Fibroblast of peridontal ligament (primary cell): ENCODE measurements around the gene ACAA2.

Experiments used
- DNase-seq: peaks from one replicate; pipeline ENCODE4 v3.0.0-alpha.2; 2010; ENCODE audit errors: extremely low read depth

The ACAA2 gene, protein sequence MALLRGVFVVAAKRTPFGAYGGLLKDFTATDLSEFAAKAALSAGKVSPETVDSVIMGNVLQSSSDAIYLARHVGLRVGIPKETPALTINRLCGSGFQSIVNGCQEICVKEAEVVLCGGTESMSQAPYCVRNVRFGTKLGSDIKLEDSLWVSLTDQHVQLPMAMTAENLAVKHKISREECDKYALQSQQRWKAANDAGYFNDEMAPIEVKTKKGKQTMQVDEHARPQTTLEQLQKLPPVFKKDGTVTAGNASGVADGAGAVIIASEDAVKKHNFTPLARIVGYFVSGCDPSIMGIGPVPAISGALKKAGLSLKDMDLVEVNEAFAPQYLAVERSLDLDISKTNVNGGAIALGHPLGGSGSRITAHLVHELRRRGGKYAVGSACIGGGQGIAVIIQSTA

DNA sequence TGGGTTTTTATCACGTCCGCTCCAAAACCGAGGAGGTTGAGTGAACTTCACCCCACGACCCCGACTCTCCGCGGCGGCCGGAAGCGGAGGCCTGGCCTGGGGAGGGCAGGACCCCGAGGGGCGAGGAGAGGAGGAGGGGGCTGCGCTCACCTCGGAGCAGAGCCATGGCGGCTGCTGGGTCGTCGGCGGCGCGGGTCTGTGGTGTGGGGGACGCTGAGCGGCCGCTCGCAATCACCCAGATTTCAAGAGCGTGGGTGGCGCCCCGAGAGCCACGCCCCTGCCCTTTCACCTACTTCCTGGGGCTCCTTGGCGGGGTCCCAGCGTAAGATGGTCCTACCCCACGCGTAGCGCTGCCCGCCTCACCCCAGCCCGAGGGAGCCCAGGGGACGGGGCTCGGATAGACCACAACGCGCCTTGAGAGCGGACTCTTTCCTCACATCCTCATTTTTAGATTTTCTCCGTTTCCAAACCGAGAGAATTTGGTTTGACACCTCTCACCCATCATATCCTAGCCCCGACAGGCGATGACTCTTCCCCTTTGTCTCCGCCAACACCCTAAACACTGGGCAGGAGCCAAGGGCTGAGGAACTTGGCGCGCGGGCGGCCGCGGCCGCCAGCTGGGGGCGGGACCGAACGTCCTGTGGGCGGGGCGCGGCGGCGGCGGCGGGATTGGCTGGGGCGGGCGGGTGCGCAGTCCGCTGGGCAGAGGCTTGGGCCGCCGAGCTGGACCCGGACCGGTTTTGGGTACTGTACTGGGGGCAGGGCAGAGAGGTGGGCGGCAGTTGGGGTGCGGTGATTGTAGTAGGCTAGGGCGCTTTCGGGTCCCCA, at the start of gene ACAA2:
Gene ACAA2, minus strand, starts transcription at position 215 of the 828 bp plus-strand sequence. Its CDS starts 49 bp downstream, at position 166.
- DNase-seq, result peak; percentile 88

DNA sequence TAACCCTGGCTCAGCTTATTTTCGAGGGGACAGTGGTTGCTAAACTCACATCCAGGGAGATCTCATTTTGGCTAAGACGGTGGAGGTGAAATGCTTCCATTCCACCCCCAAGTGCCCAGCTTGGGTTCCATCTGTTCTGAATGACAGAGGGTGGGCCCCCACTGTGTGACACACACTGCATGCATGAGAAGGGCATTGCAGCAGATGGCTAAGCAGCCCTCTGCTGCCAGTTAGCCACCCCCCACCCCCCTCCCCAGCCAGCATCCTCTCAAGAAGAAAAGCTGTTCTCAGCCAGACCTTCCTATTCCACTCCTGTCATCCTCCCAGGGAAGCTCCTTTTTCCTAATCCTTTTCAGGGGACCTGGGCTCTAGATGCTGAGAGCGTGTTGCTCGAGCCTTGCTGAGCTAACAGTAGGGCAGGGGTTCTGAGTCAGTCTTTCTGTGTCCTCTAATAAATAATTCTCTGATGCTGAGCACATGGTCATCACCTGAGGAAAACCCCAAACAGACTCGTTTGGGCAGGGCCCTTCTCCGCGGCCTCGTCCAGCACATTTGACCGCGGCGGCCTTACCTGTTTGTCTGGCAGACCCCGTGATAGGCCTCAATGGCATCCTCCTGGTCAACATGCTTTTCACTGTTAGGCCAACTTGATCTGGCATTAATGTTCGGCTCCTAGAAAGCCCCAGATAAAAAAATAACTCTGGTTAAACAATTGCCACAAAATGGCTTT, 49.5 kb upstream of the ACAA2 start:
- no peak for DNase-seq

DNA sequence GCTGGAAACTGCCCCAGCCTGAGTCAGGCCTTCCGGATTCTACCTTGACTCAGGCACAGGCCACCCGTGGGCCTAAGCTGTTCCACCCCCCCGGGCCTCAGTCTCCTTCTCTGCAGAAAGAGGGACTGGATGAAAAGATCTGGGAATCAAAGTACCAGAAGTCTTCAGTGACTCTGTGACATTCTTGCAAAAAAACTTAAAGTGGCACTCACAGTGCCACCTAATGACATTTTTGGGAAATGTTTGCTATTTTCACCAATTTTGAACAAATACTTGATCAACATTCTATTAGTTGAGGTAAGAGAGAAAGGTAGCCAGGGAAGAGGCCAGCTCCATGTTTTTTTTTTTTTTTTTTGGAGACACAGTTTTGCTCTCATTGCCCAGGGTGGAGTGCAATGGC, 48.3 kb upstream of the ACAA2 start:
- peak; percentile 12 for DNase-seq

DNA sequence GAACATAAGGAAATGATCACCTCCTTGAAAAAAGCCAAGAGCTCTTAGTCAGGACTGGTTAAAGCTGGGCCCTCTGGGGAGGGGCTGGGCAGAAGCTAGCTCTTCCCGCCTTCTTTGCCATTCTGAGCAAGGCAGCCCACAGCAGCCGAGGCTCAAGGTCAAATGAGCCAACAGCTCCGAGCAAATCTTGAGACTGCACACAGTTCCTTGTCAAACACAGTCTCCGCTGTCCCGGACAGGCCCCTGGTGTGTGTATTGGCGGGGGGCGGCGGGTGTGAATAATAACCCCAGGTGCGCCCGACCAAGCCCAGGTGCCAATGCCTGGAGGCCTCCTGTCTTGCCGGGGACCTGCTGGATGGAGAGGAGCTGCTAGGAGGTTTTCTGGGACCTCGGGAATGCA, 46.4 kb upstream of the ACAA2 start:
- peak; percentile 24 for DNase-seq

DNA sequence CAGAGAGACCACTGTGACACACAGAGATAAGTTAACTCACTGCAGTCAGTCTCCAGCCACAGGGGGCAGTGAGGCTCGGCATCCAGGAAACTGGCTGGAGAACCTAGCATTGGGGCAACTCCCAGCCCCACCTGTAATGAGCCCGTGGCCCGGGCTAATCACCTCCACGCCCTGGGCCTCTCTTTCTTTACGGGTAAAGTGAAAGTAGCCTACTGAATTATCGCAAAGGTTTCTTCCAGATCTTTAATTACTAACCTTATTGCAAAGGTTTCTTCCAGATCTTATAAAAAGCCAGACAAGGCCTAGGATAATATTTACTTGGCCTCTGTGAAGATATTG, 45.7 kb upstream of the ACAA2 start:
- DNase-seq, result no peak

DNA sequence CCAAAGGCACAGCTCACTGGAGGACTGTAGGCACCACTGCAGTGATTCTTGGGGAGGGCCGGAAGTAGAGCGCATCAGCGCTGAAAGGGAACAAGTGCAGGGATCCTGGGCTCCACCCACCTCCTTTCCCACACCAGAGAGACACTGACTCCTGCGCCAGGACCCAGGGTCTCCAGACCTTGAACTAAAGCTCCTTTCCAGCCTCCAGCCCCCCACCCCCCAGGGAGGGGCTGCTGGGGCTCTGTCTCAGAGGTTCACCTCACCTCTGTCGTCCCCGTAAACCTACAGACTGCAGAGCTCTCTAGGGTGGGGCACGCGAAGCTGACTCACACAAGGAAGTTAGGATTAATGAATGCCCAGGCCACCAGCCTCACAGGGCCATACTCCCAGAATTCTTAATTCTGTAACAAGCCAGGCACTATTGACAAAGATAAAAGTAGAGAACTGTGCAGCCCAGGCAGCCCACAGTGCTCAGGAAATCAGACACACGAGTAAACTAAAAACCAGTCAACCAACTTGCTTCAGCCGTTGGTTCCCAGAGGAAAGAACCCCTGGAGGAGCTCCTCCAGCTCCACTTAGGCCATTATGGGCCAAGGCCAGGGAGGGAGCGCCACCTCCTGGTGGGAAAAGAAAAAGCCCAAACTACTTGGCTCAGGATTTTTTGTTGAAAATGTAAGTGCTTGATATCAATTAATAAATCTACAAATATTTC, 45.1 kb upstream of the ACAA2 start:
- DNase-seq, result peak; percentile 77

DNA sequence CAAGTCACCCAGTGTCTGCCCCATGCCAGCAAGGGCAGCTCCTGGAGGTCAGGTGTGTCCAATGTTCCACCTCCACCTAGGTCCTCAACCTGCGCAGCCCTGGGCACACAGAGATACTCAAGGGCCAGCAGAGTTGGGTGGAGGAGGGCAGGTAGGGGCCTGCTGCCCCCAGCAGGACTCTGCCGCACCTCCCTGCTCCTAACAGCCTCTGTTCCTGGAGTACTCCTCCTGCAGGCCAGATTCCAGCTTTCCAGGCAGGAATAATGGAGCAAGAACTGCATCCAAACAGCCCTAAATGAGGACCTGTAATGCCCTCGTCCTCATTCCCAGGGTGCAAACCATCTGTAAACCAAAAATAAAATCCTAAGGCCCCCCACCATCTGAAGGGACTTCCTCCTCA, 44.4 kb upstream of the ACAA2 start:
- no peak for DNase-seq

DNA sequence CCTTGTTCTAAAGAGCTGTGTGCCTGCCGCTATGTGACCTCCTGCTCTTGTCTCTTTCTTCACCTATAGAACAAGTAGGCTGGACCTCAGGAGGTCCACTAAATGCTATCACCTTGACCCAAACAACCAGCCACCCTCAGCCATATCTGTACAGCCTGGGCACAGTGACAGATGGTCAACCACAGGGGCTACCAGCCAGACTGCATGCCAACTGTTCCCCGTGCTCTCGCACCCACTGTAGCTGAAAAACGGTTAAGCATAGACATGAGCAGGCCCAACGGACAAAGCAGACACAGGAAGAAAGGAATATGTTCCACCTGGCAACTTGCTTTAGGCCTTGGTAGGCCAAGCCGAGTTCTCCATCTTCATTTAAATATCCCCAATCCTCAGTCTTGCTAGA, 43.2 kb upstream of the ACAA2 start:
- DNase-seq, result no peak

DNA sequence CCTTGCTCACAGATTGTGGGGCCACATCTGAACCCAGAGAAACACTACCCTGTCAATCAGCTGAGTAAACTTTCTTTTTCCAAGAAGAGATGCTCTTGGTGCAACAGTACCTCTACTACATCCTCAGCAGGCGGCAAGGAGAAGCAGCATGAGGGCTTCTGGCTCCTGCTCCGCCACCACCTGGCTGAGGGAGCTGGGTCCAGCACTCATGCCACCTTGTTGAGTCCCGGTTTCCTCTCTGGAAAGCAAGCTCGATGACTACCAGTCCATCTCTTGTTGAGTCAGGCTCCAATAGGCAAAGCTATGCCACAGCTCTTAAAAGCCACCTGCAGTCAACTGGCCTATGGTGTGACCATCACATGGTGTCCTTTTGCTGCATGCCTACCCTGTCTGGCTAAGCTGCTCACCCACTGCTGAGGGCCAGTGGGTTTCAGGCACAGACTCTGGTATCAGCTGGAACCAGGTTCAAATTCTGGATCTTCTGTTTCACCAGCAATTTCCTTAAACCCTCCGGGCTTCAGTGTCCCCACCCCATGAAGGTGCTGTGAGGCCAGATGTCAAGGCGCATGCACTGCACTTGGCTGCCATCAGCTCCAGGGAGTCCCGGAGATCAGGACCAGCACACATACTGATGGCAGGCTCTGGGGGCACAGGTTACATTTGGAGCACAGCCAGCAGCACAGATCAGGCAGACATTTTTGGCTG, 42.5 kb upstream of the ACAA2 start:
- no peak for DNase-seq

DNA sequence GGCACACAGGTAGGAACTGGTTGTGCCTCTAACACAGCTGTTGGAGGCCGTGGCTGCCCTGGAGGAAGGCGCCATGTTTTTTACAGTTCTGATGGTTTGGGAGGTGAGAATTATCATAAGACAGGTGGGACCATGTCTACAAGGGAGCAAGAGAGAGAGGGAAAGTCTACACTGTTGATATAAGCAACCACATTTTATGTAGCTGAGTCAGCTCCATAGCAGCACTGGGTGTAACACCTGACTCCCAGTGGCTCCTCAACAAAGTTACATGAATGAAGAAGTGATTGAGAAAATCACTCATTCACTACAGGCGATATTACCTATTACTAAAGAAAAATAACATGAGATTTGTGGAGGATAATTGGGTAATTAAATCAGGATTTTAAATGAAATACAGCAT, 41.3 kb upstream of the ACAA2 start:
- no peak for DNase-seq

DNA sequence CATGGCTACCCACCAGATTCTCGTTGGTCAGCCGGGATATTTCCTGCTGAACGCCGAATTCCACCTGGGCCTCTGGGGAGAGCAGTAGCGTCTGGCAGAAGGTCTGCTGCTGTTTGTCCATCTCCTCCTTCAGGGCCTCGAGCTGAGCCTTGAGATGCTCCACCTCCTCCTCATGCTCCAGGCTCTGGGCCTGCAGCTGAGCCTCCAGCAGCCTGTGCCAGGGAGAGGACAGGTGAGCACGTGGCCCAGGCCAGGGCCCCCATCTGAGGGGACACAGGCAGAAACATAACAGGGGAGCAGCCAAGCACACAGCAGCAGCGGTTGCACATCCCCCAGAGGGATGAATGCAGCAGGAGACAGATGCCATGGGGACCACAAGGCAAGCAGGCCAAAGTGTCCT, 40.1 kb upstream of the ACAA2 start:
- DNase-seq, result no peak

DNA sequence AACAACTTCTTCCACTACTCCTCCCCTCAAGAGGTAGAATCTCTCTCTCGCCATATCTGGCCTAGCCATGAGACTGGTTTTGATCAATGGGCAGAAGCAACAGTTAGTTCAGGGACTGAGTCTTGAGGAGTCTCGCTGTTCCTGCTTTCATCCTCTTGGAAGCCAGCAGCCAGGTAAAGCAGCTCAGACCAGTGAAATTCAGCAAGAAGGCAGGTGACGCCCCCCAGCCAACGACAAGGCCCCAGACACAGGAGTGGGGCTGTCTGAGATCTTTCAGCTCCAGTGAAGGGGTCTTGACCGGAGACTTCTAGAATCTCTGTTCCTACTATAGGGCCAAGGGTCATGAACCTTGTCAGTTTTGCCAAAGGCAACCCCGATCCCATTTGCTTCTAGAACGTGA, 39.7 kb upstream of the ACAA2 start:
- no peak for DNase-seq

DNA sequence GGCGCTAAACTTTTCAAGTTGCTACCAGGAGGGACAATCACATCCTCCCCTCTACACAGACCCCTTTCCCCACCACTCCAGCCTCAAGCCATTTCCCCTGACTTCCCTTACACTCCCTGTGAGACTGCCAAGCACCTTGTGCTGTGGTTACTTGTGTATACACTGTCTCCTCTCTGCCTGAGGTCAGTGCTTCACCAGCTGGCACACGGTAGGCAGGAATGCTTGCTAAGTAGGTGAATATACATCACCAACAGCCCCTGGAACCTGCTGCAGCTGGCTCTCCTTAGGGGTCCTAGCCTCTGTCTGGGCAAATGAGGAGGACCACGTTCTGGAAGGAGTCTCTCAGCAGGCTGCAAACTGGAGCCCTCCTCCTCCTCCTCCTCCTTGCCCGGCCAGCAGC, 38.3 kb upstream of the ACAA2 start:
- DNase-seq, result no peak

DNA sequence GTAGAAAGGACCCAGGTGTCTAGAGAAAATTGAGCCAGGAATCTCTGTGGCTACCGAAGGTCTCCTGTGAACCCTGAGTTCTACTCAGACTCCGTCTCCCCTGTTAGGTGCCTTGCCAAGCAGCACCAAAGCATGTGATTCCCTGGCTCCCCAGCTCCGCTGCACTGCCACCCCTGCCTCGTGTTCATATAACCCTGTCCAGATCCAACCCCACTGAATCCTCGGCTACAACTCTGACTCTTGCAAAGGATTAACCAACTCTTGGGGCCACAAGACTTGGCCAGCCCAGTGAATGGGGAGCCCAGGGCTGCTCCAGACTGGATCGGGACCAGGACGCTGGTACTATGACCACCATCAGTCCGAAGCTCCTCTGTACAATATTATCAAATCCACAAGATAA, 37.3 kb upstream of the ACAA2 start:
- no peak for DNase-seq

DNA sequence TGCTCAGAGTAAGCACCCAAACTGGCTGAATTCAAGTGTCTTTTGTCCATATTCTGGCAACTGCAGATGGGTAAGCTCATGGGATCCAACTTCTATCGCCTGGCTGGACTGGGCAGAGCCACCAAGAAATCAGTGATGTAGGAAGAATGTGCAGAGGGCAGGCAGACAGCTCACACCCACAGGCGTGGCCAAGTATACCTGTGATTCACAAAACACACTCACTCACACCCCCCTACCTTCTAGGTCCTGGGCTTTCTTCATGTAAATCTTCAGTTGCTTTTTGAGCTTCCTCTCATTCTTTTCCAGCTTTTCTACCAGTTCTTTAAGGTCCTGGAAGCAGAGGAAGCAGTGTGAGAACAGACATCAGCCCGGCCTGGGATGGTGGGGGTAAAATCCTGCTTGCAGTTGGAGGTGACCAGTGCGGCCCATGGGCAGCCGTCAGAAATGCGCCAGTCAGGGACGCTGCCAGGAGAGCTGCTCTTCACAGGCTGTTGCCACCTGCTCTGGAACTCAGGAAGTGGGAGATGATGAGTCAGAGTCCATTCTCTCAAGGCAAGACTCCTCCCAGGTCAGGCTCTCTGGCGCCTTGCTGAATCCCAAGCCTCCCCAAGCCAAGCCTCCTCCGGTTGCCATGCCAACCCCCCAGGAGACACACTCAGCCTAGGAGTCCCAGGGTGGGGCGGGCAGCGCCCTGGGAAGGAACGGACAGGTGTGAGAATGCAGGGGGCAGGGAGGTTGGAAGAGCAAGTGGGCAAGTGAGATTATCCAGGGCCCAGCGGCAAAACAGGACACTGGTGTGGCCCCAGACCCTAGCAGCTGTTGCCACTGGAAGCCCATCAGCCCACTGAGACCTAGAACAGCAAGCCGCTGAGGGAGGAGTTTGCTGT, 36.2 kb upstream of the ACAA2 start:
- DNase-seq, result peak; percentile 17

DNA sequence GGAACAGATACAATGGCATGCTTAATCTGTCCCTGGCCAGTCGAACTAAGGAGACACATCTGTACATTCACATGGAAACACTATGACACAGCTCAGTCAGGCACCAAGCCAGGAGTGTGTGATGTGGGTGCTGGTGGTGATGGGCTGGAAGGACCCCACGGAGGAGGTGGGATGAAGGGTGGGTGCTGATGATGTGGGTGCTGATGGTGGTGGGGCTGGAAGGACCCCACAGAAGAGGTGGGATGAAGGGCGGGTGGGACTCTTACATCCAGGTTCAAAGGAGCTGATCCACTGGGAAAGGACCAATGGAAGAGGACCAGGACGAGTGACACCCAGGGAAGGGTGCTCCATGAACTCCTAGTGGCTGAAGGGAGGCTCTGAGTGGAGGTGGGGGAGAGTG, 34.8 kb upstream of the ACAA2 start:
- no peak for DNase-seq

DNA sequence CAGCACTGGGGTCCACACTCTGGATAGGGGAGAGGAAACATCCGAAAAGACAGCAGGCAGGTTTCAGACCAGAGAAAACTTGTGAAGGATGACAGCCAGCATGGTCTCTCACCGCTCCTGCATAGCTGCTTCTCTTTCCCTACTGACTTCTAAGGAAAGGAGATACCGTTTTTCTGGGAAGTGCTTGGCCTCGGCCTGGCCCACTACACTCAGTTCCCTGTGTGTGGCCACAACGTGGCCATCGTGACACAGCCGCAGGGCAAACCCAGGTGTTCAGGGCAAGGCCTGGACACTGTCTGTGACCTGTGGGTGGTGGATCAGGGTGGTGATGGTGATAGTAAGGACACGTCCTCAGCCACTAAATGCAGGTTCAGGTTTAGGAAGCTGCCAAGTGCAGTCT, 34.2 kb upstream of the ACAA2 start:
- DNase-seq, result no peak

DNA sequence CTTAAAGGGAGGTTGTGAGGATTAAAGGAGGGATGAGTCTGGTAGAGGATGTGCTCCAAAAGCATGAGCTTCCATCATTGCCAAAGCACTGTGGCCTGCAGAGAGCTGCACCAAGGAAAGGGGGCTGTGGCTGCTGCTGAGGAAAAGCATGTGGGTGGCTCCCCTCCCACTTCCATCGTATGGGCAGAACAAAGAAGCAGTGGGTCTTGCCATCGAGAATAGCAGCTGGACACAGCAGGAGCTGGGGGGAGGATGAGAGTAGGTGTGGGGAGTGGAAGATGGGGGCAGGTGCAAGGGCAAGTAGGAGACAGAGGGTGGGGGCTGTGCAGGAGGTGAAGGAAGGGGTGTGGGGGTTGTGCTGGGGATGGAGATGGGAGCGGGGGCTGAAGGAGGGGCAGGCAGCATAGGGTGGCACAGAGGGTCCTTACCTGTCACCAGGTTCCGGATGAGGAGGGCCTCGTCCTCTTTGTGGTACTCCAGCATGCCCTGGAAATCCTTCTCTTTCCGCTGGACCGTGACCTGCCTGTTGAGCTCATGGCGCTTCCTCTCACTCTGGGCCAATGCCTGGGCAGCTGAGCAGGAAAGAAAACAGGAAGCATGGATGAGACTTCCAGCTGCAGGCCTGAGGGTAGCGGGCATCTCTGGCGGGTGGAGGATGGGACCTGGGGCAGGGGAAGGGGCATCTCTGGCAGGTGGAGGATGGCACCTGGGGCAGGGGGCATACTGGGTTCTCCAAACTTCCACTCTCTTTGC, 33.6 kb upstream of the ACAA2 start:
- no peak for DNase-seq

DNA sequence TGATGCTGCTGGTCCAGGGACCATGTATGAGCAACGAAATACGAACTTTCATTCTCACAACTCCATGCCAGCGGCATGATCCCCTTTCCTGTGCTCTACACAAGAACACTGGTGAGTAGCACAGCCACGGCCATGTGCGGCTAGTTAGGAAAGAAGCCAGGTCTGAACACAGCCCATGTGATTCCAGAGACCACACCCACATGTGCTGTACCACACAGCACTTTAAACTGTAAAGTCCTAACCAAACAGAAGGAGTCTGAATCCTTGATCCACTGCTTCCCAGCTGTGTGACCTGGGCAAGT, 33.0 kb upstream of the ACAA2 start:
- DNase-seq, result peak; percentile 60
